ENCODE results near the gene POU3F1.

The POU3F1 gene

DNA sequence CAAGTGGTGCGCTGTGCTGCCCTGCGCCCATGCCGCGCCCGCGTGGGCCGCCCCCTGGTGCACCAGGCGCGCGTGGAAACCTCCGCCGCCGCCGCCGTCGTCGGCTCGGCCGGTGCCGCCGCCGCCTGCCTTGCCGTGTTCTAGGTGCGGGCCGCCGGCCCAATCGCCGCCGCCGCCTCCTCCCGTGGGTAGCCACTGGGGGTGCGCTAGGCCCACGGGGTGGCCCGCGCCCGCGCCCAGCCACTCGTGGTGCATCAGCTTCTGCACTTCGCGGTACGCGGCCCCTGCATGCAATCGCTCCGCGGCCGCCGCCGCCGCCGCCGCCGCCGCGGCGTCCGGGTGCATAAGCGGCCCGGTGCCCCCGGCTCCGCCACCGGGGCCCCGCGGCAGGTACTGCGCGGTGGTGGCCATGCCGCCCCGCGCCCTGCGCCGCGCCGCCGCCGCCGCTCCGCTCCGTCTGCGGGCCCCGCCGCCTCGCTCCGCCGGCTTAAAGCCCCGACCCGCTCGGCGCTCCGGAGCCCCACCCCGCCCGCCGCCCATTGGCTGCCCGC, at the start of gene POU3F1:
TSS of gene POU3F1 (minus strand) at position 461 of the 551 bp plus-strand sequence. CDS start at position 411, 50 bp downstream.
- DNase-seq: no peak

DNA sequence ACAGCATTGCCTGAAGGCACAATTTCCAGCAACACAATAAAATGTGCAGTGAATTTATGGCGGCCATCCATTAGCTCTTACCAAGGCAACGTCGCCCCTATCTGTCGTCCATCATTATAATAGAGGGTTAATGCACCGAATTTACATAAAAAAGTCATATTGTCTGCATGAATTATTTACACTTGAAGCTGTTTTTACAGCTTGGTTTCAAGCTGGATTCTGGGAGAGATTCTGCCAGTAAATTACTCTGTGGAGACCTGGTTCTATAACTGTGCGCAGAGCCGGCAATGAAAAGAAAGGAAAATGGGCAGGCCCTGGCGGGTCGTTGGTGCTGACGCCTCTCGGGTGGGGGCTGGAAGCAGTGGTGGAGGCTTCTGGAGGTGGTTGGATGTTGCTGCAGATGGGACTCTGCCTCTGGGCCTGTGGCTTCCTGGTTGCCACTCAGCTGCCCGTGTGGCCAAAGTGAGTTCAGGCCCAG, 48.9 kb upstream of the POU3F1 start:
- no peak for DNase-seq

DNA sequence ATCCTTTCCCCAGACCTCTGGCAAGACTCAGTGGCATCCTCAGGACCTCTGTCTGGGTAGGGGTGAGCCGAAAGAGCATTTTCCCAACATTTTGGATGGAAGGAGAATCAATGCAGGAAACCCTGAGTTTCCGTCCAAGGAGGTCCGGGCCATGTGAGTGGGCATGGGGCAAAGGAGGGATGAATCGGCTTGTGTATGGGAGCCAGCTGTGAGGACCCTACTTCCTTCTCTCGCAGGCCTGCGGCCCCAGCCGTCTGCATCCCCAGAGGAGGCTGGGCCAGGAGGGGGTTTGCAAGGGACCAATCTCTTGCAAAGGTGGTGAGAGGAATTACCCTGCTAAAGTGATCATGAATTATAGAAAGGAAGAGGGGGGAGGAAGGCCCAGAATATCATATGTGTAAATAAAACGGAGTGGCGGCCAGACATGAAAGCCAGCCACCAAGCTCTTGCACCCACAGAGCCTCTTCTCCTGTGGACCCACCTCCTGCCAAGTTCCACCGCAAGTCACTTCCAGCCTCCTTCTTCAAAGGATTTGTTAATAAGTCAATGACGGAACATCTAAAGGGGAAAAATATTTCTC, 48.2 kb upstream of the POU3F1 start:
- DNase-seq: no peak

DNA sequence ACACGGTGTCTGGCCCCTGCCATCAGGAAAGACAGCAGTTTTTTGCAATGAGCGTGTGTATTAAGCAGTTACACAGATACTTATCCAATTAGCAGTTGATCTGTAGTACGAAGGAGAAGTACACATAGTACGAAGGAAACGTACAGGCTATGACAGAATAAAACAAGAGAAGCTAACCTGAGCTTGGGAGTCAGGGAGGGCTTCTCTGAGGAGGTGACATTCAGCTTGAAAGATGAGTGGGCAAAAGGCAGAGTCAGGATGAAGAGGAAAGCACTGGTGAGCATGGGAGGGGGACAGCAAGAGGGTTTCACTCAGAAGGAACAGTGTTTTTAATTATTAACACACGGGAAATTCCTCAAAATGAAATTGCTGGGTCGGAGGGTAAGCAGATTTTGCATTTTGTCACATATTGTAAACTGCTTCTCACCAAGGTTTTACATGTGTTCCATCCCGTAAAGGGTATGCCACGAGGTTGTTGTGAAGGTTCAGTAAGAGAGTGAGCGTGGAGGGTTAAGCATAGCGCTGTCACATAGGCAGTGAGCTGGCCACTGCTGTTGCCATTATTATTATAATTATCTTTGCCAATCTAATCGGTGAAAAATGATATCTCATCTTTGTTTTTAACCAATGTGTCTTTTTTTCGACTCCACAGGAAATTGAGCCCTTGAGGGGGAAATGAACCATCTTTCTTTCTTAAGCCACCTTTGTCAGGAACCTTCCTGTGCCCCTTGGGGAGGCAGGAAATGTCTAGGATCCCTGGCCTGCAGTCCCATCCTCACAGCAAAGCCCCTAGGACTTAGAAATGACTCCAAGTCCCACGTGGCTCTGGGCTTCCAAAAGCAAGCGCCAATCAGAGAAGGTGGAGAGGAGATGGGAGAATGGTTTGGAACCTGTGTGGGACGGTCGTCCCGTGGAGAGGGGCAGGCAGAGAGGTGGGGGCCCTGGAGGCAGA, 47.3 kb upstream of the POU3F1 start:
- no peak for DNase-seq

DNA sequence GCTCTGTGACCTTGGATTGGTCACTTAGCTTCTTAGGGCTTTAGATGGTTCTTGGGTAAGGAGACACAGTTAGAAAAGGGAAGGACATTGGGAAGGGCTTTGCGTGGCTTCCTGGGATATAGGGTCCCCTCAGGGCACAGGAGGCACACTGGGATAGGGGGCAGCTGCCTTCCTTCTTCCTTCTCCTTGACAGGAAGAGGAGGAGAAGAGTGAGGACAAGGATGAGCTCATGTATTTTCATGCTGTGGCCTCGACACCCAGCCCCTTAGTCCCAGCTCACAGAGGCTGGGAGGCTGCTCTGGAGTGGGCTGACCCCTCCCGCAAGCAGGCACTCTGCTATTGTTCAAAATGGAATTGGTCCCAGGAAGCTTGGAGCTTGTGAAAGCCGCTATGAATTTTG, 45.7 kb upstream of the POU3F1 start:
- DNase-seq: no peak

DNA sequence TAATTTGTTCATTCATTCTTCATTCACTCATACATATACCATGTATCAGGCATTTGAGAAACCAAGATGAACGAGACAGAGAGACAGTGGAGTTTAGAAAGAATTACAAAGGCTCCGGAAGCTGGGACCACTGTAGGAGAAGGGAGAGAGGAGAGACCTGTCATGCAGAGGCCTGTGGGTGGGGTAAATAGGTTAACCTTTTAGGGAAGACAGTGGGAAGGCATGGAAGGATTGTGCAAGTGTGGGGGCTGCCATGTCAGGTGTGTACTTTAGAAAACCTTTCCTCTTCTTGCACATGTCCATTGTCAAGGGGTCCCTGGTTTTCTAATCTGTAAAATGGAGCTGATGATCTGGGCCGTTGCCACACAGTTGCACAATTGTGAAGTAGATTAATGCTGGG, 44.2 kb upstream of the POU3F1 start:
- no peak for DNase-seq

DNA sequence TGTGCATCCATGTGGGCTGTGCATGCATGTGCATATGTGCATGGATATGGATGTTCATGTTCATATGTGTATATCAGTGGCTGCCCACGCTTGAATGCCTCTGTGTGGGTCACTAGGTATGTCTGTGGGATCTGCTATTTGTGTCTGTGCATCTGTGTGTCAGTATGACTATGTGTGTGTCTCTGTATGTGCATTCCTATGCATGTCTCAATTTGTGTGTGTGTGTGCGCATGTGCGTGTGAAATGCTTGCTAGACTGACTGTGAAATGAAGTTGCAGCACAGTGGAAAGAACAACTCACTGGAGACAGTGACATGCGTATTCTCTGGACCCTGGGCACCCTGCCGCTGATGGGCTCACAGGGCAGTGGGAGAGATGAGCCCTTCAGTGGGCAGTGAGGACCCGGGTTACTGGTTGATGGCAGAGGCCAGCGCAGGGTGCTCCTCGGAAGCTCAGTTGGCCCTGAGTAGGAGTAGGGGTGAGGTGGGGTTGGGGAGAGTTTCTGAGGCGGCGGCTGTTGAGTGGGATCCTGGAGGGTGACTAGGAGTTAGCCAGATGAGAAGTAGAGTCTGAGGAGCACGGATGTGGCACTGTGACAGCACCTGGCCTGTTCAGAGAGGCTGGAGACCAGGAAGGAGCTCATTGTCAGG, 43.2 kb upstream of the POU3F1 start:
- no peak for DNase-seq

DNA sequence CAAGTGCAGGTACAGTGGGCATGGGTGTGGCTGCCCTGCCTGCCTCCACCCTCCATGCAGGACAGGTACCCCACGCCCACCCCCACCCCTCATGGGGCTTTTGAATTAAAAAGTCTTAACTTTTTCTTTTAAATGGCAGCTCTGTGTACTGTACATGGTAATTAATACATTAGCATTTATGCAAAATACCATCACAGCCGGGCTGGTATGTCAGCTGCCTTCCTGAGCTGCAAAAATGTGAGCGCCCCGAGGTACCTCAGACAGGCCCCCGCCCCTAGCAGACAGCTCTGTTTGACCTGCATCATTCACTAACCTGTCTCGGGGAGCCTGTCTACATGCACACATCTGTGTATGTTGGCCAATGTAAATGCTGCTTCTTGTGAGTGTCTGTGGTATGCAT, 42.2 kb upstream of the POU3F1 start:
- no peak for DNase-seq

DNA sequence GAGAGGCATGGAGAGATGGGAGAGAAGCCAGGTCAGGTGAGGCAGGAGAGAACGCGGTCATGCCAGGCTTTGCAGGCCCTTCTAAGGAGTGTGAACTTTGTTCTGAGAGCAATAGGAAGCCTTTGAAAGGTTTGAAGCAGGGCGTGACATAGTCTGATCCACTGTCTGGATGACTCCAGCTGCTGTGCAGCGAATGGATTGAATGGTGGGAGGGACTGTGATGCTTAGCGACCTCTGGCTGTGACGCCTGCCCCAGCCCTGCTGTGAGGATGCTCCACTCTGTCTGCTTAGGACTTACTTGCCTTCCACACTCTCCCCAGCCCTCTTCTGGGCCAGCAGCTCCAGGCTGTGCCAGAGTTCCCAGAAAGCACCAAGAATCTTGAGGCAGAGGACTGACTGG, 41.8 kb upstream of the POU3F1 start:
- no peak for DNase-seq

DNA sequence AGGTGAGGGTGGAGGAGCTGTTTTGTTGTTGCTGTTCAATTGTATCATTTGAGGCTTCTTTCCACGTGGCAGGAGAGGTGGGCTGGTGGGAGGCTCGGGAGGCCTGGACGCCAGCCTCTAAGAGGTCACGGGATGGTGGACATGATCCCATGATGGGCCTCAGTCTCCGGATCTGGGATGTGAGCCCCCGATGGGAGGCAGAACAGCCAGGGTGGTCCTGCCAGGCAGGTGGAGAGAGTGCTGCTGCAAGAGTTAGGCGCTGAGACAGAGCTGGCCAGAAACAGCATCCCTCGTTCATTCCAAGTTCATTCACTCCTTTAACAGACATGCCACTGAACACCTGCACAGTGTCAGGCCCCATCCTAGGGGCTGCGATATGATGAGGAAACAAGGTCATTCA, 41.1 kb upstream of the POU3F1 start:
- DNase-seq: no peak

DNA sequence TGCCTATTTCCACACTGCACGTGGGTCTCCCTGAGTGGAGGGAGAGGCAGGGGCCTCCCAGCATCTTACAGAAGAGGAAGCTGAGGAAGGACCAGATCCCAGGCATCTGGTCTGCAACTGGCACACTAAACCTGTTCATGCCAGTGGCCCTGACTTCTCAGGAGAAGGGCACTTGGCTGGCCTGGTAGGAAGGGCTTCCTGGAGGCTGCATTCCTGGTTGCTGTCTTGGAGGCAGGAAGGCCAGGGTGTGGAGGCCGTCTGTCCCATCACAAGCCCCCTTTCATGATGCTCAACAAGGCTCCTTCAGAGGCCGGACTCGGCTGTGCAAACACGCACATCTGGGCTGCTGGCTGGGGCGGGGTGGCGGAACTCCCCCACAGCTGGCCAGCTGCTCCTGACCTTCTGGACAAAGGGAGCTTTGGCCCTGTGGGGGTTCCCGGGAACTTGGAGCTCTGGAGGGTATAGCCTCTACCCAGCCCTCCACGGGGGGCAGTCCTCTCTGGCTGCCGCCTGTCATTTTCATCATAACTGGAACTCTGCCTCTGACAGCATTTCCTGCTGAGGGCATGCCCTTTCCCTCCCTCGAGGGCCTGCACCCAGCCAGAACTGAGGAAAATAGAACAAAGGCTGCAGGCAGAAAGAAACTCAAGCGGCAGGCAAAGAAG, 39.2 kb upstream of the POU3F1 start:
- no peak for DNase-seq

DNA sequence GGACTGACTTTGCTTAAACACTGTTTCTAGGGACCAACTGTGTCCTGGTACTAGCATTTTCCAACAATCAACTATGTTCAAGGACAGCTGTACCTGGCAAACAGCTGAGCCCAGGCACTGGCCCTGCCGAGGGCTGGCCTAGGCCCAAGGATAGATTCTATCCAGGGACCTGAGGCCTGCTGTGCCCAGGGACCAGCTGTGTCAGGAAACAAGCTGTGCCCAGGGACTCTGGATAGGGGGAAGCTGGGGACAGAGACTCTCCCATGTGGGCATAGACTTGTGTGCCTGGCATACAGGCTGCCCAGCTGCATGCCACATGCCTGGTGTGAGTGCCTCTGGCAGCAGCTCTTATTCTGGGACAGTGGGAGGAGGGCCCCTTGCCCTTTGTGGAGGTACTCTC, 38.1 kb upstream of the POU3F1 start:
- DNase-seq: no peak

DNA sequence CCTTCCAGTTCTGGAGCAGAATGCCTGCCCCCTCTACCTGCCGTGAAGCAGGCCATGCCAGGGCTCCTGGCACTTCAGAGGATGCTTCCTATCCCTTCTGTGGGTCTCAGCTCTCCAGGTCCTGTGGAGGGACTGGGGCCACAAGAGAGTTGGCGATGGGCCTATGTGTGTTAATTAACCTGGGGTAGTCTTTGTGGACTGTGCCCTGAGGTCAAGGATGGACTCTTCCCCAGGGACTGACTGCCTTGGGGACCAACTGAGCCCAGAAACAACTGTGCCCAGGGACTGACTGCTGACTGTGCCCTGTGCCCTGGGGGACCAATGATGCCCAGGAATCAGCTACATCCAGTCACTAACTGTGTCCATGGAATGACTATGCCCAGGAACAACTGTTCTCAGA, 37.5 kb upstream of the POU3F1 start:
- no peak for DNase-seq

DNA sequence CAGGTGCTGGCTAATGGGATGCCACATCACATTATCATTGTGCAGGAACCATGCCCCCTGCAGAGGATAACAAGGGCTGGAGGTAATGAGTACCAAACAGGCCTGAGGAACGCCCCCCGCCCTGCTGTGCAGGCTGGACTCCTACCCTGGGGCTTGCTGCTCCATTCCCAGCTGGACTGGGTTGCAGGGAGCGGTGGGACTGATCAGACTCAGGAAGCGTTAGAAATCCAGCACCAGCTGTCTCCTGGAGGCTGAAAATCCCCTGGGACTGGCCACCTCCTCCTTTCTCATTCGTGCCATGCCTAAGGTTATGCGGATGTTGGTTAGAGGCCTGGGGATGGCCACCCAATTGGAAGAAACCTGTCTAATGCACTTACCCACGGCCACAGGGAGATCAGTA, 36.9 kb upstream of the POU3F1 start:
- no peak for DNase-seq

DNA sequence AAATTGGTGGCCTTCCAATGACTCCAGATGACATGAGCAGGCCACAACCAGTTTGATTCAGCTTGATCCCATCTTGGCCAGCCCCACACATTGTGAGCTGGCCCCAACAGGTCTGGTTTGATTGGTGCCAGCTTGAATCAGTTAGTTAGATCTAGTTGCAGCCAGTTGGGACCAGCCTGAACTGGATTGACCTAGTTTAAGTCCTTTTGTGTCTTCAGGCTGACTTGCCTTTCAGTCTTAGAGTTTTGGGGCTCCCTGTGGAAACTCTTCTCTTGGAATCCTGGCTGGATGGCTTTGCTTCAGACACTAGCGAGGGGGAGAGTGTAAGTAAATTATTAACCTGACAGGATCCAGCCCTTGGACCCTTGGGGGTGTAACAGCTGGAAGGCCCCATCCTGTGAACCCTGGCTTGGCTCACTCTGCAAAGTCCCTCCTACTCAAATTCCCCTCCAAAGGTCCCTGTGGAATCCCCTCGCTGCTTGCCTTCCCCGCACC, 36.2 kb upstream of the POU3F1 start:
- DNase-seq: no peak

DNA sequence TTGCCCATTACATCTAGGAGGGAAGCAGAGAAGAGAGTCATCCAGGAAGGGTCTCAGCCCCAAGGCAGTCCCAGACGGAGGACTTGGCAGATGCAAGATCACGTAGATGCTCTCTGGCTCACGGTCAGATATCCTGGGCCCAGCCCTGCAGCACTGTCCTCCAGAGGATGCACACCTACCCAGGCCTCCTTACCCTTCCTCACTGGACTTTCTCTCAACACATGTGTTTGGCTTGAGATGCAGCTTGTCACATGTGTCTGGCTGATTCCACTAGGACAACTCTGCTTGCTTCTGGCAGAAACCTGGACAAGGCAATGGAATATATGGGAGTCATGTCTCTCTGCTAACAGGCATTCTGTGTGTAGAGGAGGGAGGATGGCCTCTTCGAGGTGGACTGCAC, 32.4 kb upstream of the POU3F1 start:
- no peak for DNase-seq

DNA sequence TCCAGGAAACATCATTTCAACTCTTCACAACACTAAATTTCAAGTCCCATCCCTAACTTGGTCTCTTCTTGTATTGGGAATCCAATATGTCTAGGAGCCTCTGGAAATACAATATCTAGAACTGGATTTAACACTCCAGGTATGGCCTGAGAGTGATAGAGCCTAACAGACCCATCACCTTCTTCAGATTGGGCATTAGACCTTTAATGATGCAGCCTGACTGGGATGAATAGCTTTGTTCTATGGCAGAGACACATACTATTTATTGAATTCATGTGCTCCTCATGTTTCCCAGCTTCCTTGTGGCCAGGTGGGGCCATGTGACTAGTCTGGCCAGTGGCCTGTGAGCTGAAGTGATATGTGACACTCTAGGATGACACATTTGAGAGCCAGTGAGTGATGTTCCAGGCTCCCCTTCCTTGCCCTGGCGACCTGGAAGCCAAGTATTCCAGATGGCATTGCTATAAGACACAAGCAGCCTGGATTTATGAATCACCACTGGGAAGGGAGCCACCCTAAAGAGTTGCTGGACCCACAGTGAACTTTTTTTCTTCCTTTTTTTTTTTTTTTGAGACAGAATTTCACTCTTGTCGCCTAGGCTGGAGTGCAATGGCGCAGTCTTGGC, 31.0 kb upstream of the POU3F1 start:
- peak; percentile 45 for DNase-seq

DNA sequence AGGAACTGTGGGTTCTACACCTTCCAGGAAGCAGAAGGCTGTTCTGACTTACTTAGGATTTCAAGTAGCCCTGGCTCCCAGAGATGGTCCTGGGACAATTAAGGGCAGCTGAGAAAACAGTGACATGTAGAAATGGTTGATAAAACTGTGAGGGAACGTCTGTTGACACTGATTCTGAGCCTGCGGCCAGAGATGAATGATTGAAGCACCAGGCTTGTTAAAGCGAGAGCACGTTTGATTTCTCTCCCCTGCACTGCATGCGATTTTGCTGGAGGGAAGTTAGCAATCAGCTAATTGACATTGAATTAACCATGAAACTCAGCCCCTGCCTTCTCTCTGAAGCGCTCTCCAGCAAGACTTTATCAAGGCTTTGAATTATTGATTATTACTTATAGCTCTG, 29.9 kb upstream of the POU3F1 start:
- no peak for DNase-seq

DNA sequence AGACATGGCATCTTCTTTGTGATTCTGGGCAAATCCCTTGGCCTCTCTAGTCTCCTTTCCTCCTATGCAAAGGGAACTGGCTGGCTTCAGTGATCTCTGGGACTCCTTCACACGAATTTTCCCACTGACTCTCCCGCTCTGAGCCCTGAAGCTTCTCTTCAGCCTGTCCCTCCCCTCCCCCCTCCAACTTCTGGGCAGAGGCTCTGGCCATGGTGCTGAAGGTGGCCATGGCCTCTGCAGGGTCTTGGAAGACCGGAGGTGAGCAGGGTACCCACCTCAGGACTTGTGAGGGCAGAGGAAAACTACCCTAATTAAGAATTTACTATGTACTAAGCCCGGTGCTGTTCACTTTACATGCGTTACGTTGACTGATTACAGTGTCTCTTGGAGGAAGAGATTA, 29.4 kb upstream of the POU3F1 start:
- no peak for DNase-seq

DNA sequence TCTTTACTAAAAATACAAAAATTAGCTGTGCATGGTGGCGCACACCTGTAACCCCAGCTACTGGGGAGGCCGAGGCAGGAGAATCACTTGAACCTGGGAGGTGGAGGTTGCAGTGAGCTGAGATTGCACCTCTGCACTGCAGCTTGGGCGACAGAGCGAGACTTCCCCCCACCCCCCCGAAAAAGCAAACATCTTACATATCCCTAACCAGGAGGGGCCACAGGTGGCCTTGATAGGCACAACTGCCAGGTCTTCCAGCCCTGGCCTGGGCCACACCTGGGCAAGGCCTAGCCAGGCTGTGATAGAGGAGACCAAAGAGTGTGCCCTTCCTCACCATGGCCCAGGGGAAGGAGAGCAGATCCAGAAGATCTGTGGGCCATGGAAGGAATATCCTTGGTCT, 28.6 kb upstream of the POU3F1 start:
- DNase-seq: no peak

DNA sequence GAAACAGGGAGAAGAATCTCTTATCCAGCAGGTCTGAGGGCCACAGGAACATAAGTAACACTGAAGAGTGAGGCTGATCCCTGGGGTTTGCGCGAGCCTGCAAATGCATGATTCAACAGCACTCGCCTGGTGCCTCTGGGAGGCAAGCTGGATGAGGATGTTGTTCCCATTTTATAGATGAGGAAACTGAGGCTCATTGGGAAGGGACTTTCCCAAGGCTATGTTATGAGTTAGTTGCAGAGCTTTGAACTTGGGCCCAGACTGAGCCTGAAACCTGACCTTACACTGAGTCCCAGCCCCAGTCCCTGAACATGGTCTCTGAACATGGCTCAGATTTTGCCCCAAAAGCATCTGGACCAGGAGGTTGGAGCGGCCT, 27.7 kb upstream of the POU3F1 start:
- DNase-seq: no peak

DNA sequence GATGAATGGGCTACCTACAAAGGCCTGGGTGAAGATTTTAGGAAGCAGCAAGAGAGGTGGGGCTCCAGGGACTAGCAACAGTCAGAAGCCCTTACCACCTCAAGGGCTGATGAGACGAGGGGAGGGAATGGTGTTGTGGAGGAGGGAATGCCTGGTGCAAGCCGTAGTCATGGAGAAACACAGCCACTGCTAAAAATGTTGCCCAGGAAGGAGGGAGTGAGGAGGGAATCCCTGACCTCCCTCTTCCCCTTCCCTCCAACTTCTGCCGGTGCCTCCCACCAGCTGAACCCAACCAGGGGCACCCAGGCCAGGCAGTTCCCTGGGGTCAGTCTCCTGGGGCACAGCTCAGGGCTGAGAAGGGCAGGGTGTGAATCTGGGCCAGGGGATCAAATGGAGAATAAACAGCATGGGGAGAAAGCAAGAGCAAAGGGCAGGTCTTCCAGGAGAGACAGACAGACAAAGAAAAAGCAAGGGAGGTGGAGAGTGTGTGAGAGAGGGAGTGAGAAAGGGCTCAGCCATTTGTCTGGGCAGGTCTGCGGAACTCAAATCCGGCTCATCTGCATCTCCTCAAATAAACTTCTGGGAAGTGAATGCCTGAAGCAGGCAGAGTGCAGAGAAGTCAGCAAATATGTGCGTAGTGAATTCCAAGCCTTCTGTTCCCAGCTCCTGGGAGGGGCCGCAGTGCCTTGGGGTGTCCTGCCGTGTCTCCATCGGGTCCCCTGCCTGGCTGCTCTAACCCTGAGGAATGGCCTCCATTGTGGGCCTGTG, 27.1 kb upstream of the POU3F1 start:
- no peak for DNase-seq

All from HCEC 1CT (cell line).